Liver (tissue), 9 donors: ENCODE data around the gene NECAB2. TPM values are rescaled to one million over a fixed set of nuclear protein-coding genes. Genes with fewer than 3 reads are reported as not detected.

ENCODE experiments used
- DNase-seq: peaks from one replicate; pipeline ENCODE4 v3.0.0-alpha.2; 2017; ENCODE audit warnings: low spot score
- H3K27ac ChIP-seq, 2 donors: one replicate each; pipeline ENCODE4 v1.7.0; 2013; ENCODE audit warnings: inconsistent platforms in 2 of 2, low read length in 2 of 2, control low read depth in 1 of 2, low read depth in 1 of 2, mild to moderate bottlenecking in 1 of 2
- H3K27me3 ChIP-seq, 4 donors: one replicate each; pipeline versions ENCODE4 v1.6.1 to v1.7.0; 2013; ENCODE audit warnings: low read length in 3 of 4, inconsistent platforms in 1 of 4, mild to moderate bottlenecking in 1 of 4, moderate library complexity in 1 of 4; ENCODE audit not compliant: control insufficient read depth in 4 of 4, insufficient read depth in 4 of 4
- H3K36me3 ChIP-seq, 4 donors: one replicate each; pipeline versions ENCODE4 v1.6.1 to v1.7.0; 2013; ENCODE audit warnings: low read length in 3 of 4, mild to moderate bottlenecking in 3 of 4, low read depth in 1 of 4, moderate library complexity in 1 of 4; ENCODE audit not compliant: control insufficient read depth in 4 of 4, insufficient read depth in 3 of 4
- H3K4me1 ChIP-seq, 4 donors: one replicate each; pipeline versions ENCODE4 v1.6.1 to v1.7.0; 2013; ENCODE audit warnings: low read length in 3 of 4, mild to moderate bottlenecking in 3 of 4, moderate library complexity in 1 of 4; ENCODE audit not compliant: control insufficient read depth in 4 of 4, insufficient read depth in 4 of 4
- H3K4me3 ChIP-seq, 3 donors: one replicate each; pipeline versions ENCODE4 v1.6.1 to v1.7.0; 2013; ENCODE audit warnings: low read length in 3 of 3, control low read depth in 1 of 3, low read depth in 1 of 3, mild to moderate bottlenecking in 1 of 3
- H3K9ac ChIP-seq, 2 donors: one replicate each; pipeline ENCODE4 v1.7.0; 2013; ENCODE audit warnings: low read length in 2 of 2, mild to moderate bottlenecking in 2 of 2, moderate library complexity in 2 of 2, control low read depth in 1 of 2, low read depth in 1 of 2
- H3K9me3 ChIP-seq, 4 donors: one replicate each; pipeline versions ENCODE4 v1.6.1 to v1.7.0; 2013; ENCODE audit warnings: low read length in 3 of 4; ENCODE audit not compliant: control insufficient read depth in 4 of 4
- ATF3 ChIP-seq: IDR thresholded peaks from 2 replicates; pipeline ENCODE4 v1.6.1; 2016; ENCODE audit warnings: antibody characterized with exemption
- CTCF ChIP-seq: fragments of 150-350 bp; IDR thresholded peaks from 2 replicates; pipeline ENCODE4 v1.5.1; 2017; ENCODE audit warnings: improper control_type of control experiment, low read depth, low read length; ENCODE audit not compliant: missing input control
- EGR1 ChIP-seq, 2 donors: IDR thresholded peaks; 2 replicates each; pipeline ENCODE4 v1.6.1; 2016 to 2018; ENCODE audit warnings: antibody characterized with exemption in 2 of 2, low read depth in 2 of 2
- FOXA1 ChIP-seq: IDR thresholded peaks from 2 replicates; pipeline ENCODE4 v1.6.1; 2016; ENCODE audit warnings: antibody characterized with exemption
- FOXA2 ChIP-seq: IDR thresholded peaks from 2 replicates; pipeline ENCODE4 v1.6.1; 2016; ENCODE audit warnings: antibody characterized with exemption
- GABPA ChIP-seq, 2 donors: IDR thresholded peaks in 1 of 2; conservative IDR thresholded peaks in 1 of 2; 2 replicates each; pipeline ENCODE4 v1.6.1; 2016; ENCODE audit warnings: antibody characterized with exemption in 2 of 2, mild to moderate bottlenecking in 1 of 2, moderate library complexity in 1 of 2
- HNF4A ChIP-seq, 2 donors: conservative IDR thresholded peaks; 2 replicates each; pipeline ENCODE4 v1.6.1; 2016; ENCODE audit warnings: antibody characterized with exemption in 2 of 2, mild to moderate bottlenecking in 2 of 2
- HNF4G ChIP-seq: IDR thresholded peaks from 2 replicates; pipeline ENCODE4 v1.6.1; 2016; ENCODE audit warnings: antibody characterized with exemption
- JUND ChIP-seq, 2 donors: IDR thresholded peaks; 2 replicates each; pipeline ENCODE4 v1.6.1; 2016; ENCODE audit warnings: antibody characterized with exemption in 2 of 2
- MAX ChIP-seq: IDR thresholded peaks from 2 replicates; pipeline ENCODE4 v1.6.1; 2016; ENCODE audit warnings: antibody characterized with exemption
- NR2F2 ChIP-seq: IDR thresholded peaks from 2 replicates; pipeline ENCODE4 v1.6.1; 2016; ENCODE audit warnings: antibody characterized with exemption
- RAD21 ChIP-seq, 2 donors: IDR thresholded peaks; 2 replicates each; pipeline ENCODE4 v1.6.1; 2016; ENCODE audit warnings: antibody characterized with exemption in 2 of 2, mild to moderate bottlenecking in 2 of 2
- REST ChIP-seq: IDR thresholded peaks from 2 replicates; pipeline ENCODE4 v1.6.1; 2016; ENCODE audit warnings: antibody characterized with exemption, mild to moderate bottlenecking
- RXRA ChIP-seq, 2 donors: IDR thresholded peaks; 2 replicates each; pipeline ENCODE4 v1.6.1; 2017 to 2018; ENCODE audit warnings: antibody characterized with exemption in 2 of 2, mild to moderate bottlenecking in 1 of 2
- SP1 ChIP-seq: IDR thresholded peaks from 2 replicates; pipeline ENCODE4 v1.6.1; 2018; ENCODE audit warnings: antibody characterized with exemption, mild to moderate bottlenecking
- TAF1 ChIP-seq: conservative IDR thresholded peaks from 2 replicates; pipeline ENCODE4 v1.6.1; 2016; ENCODE audit warnings: antibody characterized with exemption, mild to moderate bottlenecking
- YY1 ChIP-seq: IDR thresholded peaks from 2 replicates; pipeline ENCODE4 v1.6.1; 2016; ENCODE audit warnings: antibody characterized with exemption, mild to moderate bottlenecking
- ZBTB33 ChIP-seq: IDR thresholded peaks from 2 replicates; pipeline ENCODE4 v1.6.1; 2016; ENCODE audit warnings: antibody characterized with exemption
- WGBS: extraction: QIAGEN DNeasy Blood & Tissue Kit; methylation state at CpG from one replicate; pipeline ENCODE4 v1.1.7; 2013; 5-methylcytosine and 5-hydroxymethylcytosine counted together
- polyA plus RNA-seq, 2 donors: library from polyadenylated mRNA; stranded (reverse) in 1 of 2; unstranded in 1 of 2; fragments of 200-250 nt in 1 of 2; fragments of >200 nt in 1 of 2; fragmentation: Nextera tagmentation in 1 of 2; extraction: Ambion mirVana in 1 of 2; gene quantifications; one replicate each; pipeline versions ENCODE4 v1.2.1 to v1.2.3, GENCODE V29; 2013 to 2015
- total RNA-seq, 2 donors: library from RNA; depleted of rRNA; stranded (reverse); fragments of >200 nt; gene quantifications; one replicate each; pipeline ENCODE4 v1.2.3, GENCODE V29; 2014
- donor health status: healthy.
- donor health status: healthy.
- donor health status: healthy.
- donor health status: healthy.
- donor health status: healthy.

The NECAB2 gene
- total and polyA plus RNA-seq, 4 donors, result 2.7 to 3.8 (median 2.9) TPM; not detected in 1

- Histone ChIP-seq H3K4me1 (no peaks in the 10 kb centered on the region), H3K27ac (no peak overlapping the region), H3K4me3 (no peak overlapping the region), H3K36me3 (peaks cover 2 to 19% (median 11%) of the 10 kb centered on the region in 4 donors), H3K9ac (no peak overlapping the region), H3K9me3 (peaks cover 0 to 3% (median under 1%) of the 10 kb centered on the region in 4 donors), H3K27me3 (no peaks in the 10 kb centered on the region)
- 96% methylated on average over 2 of the region's 2 CpGs for WGBS
- DNase-seq, result no peak
- TF ChIP-seq NR2F2 (no peak), JUND (IDR thresholded peaks at IDR 0.05) (no peak), ZBTB33 (no peak), REST (no peak), ATF3 (no peak), RXRA (IDR thresholded peaks at IDR 0.05) (no peak), CTCF (no peak), YY1 (no peak), GABPA (IDR thresholded peaks at IDR 0.05 in 1 of 2, conservative IDR thresholded peaks at IDR 0.05 in 1 of 2) (no peak), EGR1 (IDR thresholded peaks at IDR 0.05; ENCODE audit: low read depth in 2 of 2) (no peak), FOXA1 (no peak), SP1 (no peak), FOXA2 (no peak), HNF4A (conservative IDR thresholded peaks at IDR 0.05) (no peak), HNF4G (no peak), MAX (no peak), RAD21 (IDR thresholded peaks at IDR 0.05) (no peak)
Observed at GRCh38 chr16:83980794-83981193, 12.8 kb downstream of the NECAB2 start.

- Histone ChIP-seq H3K9me3 (peaks cover 0 to 3% (median under 1%) of the 10 kb centered on the region in 4 donors), H3K36me3 (peaks cover 2 to 24% (median 11%) of the 10 kb centered on the region in 4 donors), H3K27ac (no peak overlapping the region), H3K4me1 (no peaks in the 10 kb centered on the region), H3K27me3 (no peaks in the 10 kb centered on the region), H3K4me3 (no peak overlapping the region), H3K9ac (no peak overlapping the region)
- 97% methylated on average over 8 of the region's 8 CpGs for WGBS
- DNase-seq, result no peak
- TF ChIP-seq EGR1 (IDR thresholded peaks at IDR 0.05; ENCODE audit: low read depth in 2 of 2), result no peak
- TF ChIP-seq REST, result no peak
- no peak for TF ChIP-seq SP1
- TF ChIP-seq MAX, result no peak
- TF ChIP-seq GABPA (IDR thresholded peaks at IDR 0.05 in 1 of 2, conservative IDR thresholded peaks at IDR 0.05 in 1 of 2), result no peak
- no peak for TF ChIP-seq ATF3
- TF ChIP-seq RAD21 (IDR thresholded peaks at IDR 0.05), result no peak
- no peak for TF ChIP-seq NR2F2
- TF ChIP-seq FOXA2, result no peak
- no peak for TF ChIP-seq TAF1
- TF ChIP-seq JUND (IDR thresholded peaks at IDR 0.05), result no peak
- no peak for TF ChIP-seq FOXA1
- TF ChIP-seq HNF4A (conservative IDR thresholded peaks at IDR 0.05), result no peak
Observed at GRCh38 chr16:83981799-83982198, 13.8 kb downstream of the NECAB2 start.
